Activated naive CD8-positive, alpha-beta T cell treated with anti-CD3 and anti-CD28 coated beads, Interleukin-2, amount 50 U/mL, for 24 hours (primary cell): ENCODE data around the gene LOXL1.
"Not testable (repeated sequence)": the region's sequence is repeated elsewhere in the genome, so short reads cannot be mapped to it uniquely, and the experiment has no call there.

Experiments
- ATAC-seq: fragments of 150-1000 bp; cut with Tn5 transposase; one replicate; pipeline ENCODE4 v1.10.0; 2021
- DNase-seq: peaks from one replicate; pipeline ENCODE4 v3.0.0; 2021
- H3K27ac Mint-ChIP-seq: one replicate; pipeline ENCODE4 v1.8.0; 2021; ENCODE audit warnings: mild to moderate bottlenecking, mixed read lengths
- H3K27me3 Mint-ChIP-seq: one replicate; pipeline ENCODE4 v1.8.0; 2021; ENCODE audit warnings: mixed read lengths
- H3K36me3 Mint-ChIP-seq: one replicate; pipeline ENCODE4 v1.8.0; 2021; ENCODE audit warnings: low read depth, mixed read lengths
- H3K4me1 Mint-ChIP-seq: one replicate; pipeline ENCODE4 v1.8.0; 2021; ENCODE audit warnings: mixed read lengths
- H3K4me3 Mint-ChIP-seq: one replicate; pipeline ENCODE4 v1.8.0; 2021; ENCODE audit warnings: mild to moderate bottlenecking, moderate library complexity, mixed read lengths
- H3K9me3 Mint-ChIP-seq: one replicate; pipeline ENCODE4 v1.8.0; 2021; ENCODE audit warnings: mixed read lengths

The LOXL1 gene

GRCh38 chr15:73955861-73956742, 29.8 kb downstream of the LOXL1 start:
- H3K27ac Mint-ChIP-seq, result no peak overlapping the region
- peaks cover 30% of the 10 kb centered on the region for H3K4me1 Mint-ChIP-seq
- H3K27me3 Mint-ChIP-seq, result peaks cover 2% of the 10 kb centered on the region
- H3K4me3 Mint-ChIP-seq, result no peak overlapping the region
- DNase-seq (no peak), ATAC-seq (no peak)
- H3K9me3 Mint-ChIP-seq, result no peaks in the 10 kb centered on the region
- no peaks in the 10 kb centered on the region for H3K36me3 Mint-ChIP-seq

- Mint-ChIP-seq H3K36me3 (no peaks in the 10 kb centered on the region), H3K27me3 (peaks cover 2% of the 10 kb centered on the region), H3K27ac (no peak overlapping the region), H3K4me1 (peaks cover 26% of the 10 kb centered on the region), H3K9me3 (no peaks in the 10 kb centered on the region), H3K4me3 (no peak overlapping the region)
- no peak for ATAC-seq
- no peak for DNase-seq
These were observed 30.5 kb downstream of the LOXL1 start for GRCh38 chr15:73956743-73957135.

GRCh38 chr15:73957276-73957675, 31.0 kb downstream of the LOXL1 start:
- peaks cover 2% of the 10 kb centered on the region for H3K27me3 Mint-ChIP-seq
- no peaks in the 10 kb centered on the region for H3K9me3 Mint-ChIP-seq
- H3K4me3 Mint-ChIP-seq, result no peak overlapping the region
- DNase-seq (no peak), ATAC-seq (no peak)
- H3K4me1 Mint-ChIP-seq, result peaks cover 26% of the 10 kb centered on the region
- H3K27ac Mint-ChIP-seq, result no peak overlapping the region
- H3K36me3 Mint-ChIP-seq, result no peaks in the 10 kb centered on the region

- peaks cover 26% of the 10 kb centered on the region for H3K4me1 Mint-ChIP-seq
- no peak for DNase-seq
- H3K27ac Mint-ChIP-seq, result no peak overlapping the region
- no peak overlapping the region for H3K4me3 Mint-ChIP-seq
- ATAC-seq, result no peak
- H3K27me3 Mint-ChIP-seq, result peaks cover 2% of the 10 kb centered on the region
- no peaks in the 10 kb centered on the region for H3K36me3 Mint-ChIP-seq
- H3K9me3 Mint-ChIP-seq, result no peaks in the 10 kb centered on the region
These were observed 31.5 kb downstream of the LOXL1 start for GRCh38 chr15:73957785-73958184.

- Mint-ChIP-seq H3K27me3 (peaks cover 2% of the 10 kb centered on the region), H3K4me3 (no peak overlapping the region), H3K9me3 (no peaks in the 10 kb centered on the region), H3K4me1 (peaks cover 26% of the 10 kb centered on the region), H3K36me3 (no peaks in the 10 kb centered on the region), H3K27ac (no peak overlapping the region)
- DNase-seq (no peak), ATAC-seq (peak; percentile 58)
These were observed 32.8 kb downstream of the LOXL1 start for GRCh38 chr15:73959012-73959581.

GRCh38 chr15:73959801-73960200, 33.5 kb downstream of the LOXL1 start:
- DNase-seq (no peak), ATAC-seq (no peak)
- Mint-ChIP-seq H3K4me3 (no peak overlapping the region), H3K27me3 (peaks cover 4% of the 10 kb centered on the region), H3K27ac (no peak overlapping the region), H3K4me1 (peaks cover 29% of the 10 kb centered on the region), H3K9me3 (no peaks in the 10 kb centered on the region), H3K36me3 (no peaks in the 10 kb centered on the region)

- H3K4me3 Mint-ChIP-seq, H3K9me3 Mint-ChIP-seq, DNase-seq, ATAC-seq, H3K27me3 Mint-ChIP-seq, H3K36me3 Mint-ChIP-seq, H3K27ac Mint-ChIP-seq: not testable (repeated sequence)
- H3K4me1 Mint-ChIP-seq, result peaks cover 36% of the 10 kb centered on the region
These were observed 34.3 kb downstream of the LOXL1 start for GRCh38 chr15:73960472-73961070.

GRCh38 chr15:73962433-73962832, 36.2 kb downstream of the LOXL1 start:
- DNase-seq, result no peak
- H3K27me3 Mint-ChIP-seq, result peaks cover 2% of the 10 kb centered on the region
- H3K4me3 Mint-ChIP-seq, result no peak overlapping the region
- H3K36me3 Mint-ChIP-seq, result no peaks in the 10 kb centered on the region
- no peak for ATAC-seq
- H3K27ac Mint-ChIP-seq, result no peak overlapping the region
- no peaks in the 10 kb centered on the region for H3K9me3 Mint-ChIP-seq
- peaks cover 49% of the 10 kb centered on the region for H3K4me1 Mint-ChIP-seq

GRCh38 chr15:73964736-73965093, 38.5 kb downstream of the LOXL1 start:
- ATAC-seq (peak; percentile 78), DNase-seq (peak; percentile 91)
- Mint-ChIP-seq H3K9me3 (no peaks in the 10 kb centered on the region), H3K4me1 (peaks cover 31% of the 10 kb centered on the region), H3K36me3 (no peaks in the 10 kb centered on the region), H3K27me3 (peaks cover 2% of the 10 kb centered on the region), H3K4me3 (peak overlapping the region; percentile 47), H3K27ac (peak overlapping the region; percentile 67)

GRCh38 chr15:73965094-73965757, 39.0 kb downstream of the LOXL1 start:
- Mint-ChIP-seq H3K36me3 (no peaks in the 10 kb centered on the region), H3K4me3 (peak overlapping the region; percentile 47), H3K4me1 (peaks cover 28% of the 10 kb centered on the region), H3K27me3 (peaks cover 2% of the 10 kb centered on the region), H3K9me3 (no peaks in the 10 kb centered on the region), H3K27ac (peak overlapping the region; percentile 67)
- DNase-seq (peak; percentile 63), ATAC-seq (peak; percentile 64)

GRCh38 chr15:73965758-73966113, 39.5 kb downstream of the LOXL1 start:
- H3K4me3 Mint-ChIP-seq, result peak overlapping the region; percentile 47
- no peaks in the 10 kb centered on the region for H3K9me3 Mint-ChIP-seq
- DNase-seq (no peak), ATAC-seq (peak; percentile 91)
- H3K36me3 Mint-ChIP-seq, result no peaks in the 10 kb centered on the region
- peak overlapping the region; percentile 67 for H3K27ac Mint-ChIP-seq
- H3K27me3 Mint-ChIP-seq, result peaks cover 2% of the 10 kb centered on the region
- H3K4me1 Mint-ChIP-seq, result peaks cover 25% of the 10 kb centered on the region

- H3K27me3 Mint-ChIP-seq, result peaks cover 2% of the 10 kb centered on the region
- no peak for ATAC-seq
- peak overlapping the region; percentile 5 for H3K27ac Mint-ChIP-seq
- no peaks in the 10 kb centered on the region for H3K9me3 Mint-ChIP-seq
- H3K4me1 Mint-ChIP-seq, result peaks cover 28% of the 10 kb centered on the region
- no peak for DNase-seq
- H3K36me3 Mint-ChIP-seq, result no peaks in the 10 kb centered on the region
- no peak overlapping the region for H3K4me3 Mint-ChIP-seq
These were observed 42.2 kb downstream of the LOXL1 start for GRCh38 chr15:73968461-73968860.

GRCh38 chr15:73969151-73969759, 43.0 kb downstream of the LOXL1 start:
- Mint-ChIP-seq H3K4me1 (peaks cover 30% of the 10 kb centered on the region), H3K27me3 (peaks cover 3% of the 10 kb centered on the region), H3K4me3 (no peak overlapping the region), H3K27ac (no peak overlapping the region), H3K9me3 (peaks cover 2% of the 10 kb centered on the region), H3K36me3 (peaks cover 2% of the 10 kb centered on the region)
- no peak for DNase-seq
- ATAC-seq, result no peak

GRCh38 chr15:73972984-73973682, 46.9 kb downstream of the LOXL1 start:
- peaks cover 27% of the 10 kb centered on the region for H3K4me1 Mint-ChIP-seq
- DNase-seq (peak; percentile 83), ATAC-seq (peak; percentile 76)
- H3K27me3 Mint-ChIP-seq, result peaks cover 19% of the 10 kb centered on the region
- peaks cover 4% of the 10 kb centered on the region for H3K36me3 Mint-ChIP-seq
- peaks cover 3% of the 10 kb centered on the region for H3K9me3 Mint-ChIP-seq
- no peak overlapping the region for H3K27ac Mint-ChIP-seq
- no peak overlapping the region for H3K4me3 Mint-ChIP-seq
